Bronchial epithelial cell (primary cell): ENCODE measurements around the gene PROSER3. TPM values are rescaled to one million over a fixed set of nuclear protein-coding genes. Genes with fewer than 3 reads are reported as not detected.
"Not testable (repeated sequence)": the region's sequence is repeated elsewhere in the genome, so short reads cannot be mapped to it uniquely, and the experiment has no call there.

Experiments
- DNase-seq: peaks from one replicate; pipeline ENCODE4 v3.0.0-alpha.2; 2010; ENCODE audit warnings: low read depth
- FAIRE-seq: peaks from 2 replicates; lab custom pipeline; 2011; peaks lifted over from hg19 to GRCh38; lab: Jason Lieb, UNC
- H3K27me3 ChIP-seq: 2 replicates; pipeline ENCODE4 v1.5.1; 2011; ENCODE audit warnings: low read length; ENCODE audit not compliant: control insufficient read depth, insufficient read depth
- H3K36me3 ChIP-seq: 2 replicates; pipeline ENCODE4 v1.5.1; 2011; ENCODE audit warnings: low read length; ENCODE audit not compliant: control insufficient read depth, insufficient read depth
- H3K4me3 ChIP-seq: 2 replicates; pipeline ENCODE4 v1.5.1; 2011; ENCODE audit warnings: mild to moderate bottlenecking, low read depth, low read length, control low read depth
- CTCF ChIP-seq: IDR thresholded peaks from 2 replicates; pipeline ENCODE4 v1.5.1; 2011; ENCODE audit warnings: mild to moderate bottlenecking, moderate library complexity, low read length, control low read depth, inconsistent platforms; ENCODE audit not compliant: insufficient read depth, severe bottlenecking
- total RNA-seq: library from RNA; depleted of rRNA; stranded (reverse); fragments of >200 nt; gene quantifications from 2 replicates; pipeline ENCODE4 v1.2.1, GENCODE V29; 2014

The PROSER3 gene
- total RNA-seq, 1 donor from 2014 or later = 1.3 TPM

- no peak for TF ChIP-seq CTCF
- peaks cover 15% of the 10 kb centered on the region for H3K36me3 ChIP-seq
- no peak overlapping the region for H3K4me3 ChIP-seq
- no peak for FAIRE-seq
- no peak for DNase-seq
- H3K27me3 ChIP-seq = no peaks in the 10 kb centered on the region
Observed at GRCh38 chr19:35768082-35768421, 10.1 kb downstream of the PROSER3 start.

GRCh38 chr19:35772362-35772761 lies 14.4 kb downstream of the PROSER3 start:
- H3K4me3 ChIP-seq, FAIRE-seq, H3K27me3 ChIP-seq, H3K36me3 ChIP-seq, DNase-seq: not testable (repeated sequence)

GRCh38 chr19:35773020-35773806 lies 15.2 kb downstream of the PROSER3 start:
- peaks cover 4% of the 10 kb centered on the region for H3K36me3 ChIP-seq
- H3K27me3 ChIP-seq = no peaks in the 10 kb centered on the region
- no peak overlapping the region for H3K4me3 ChIP-seq
- FAIRE-seq (no peak), DNase-seq (peak; percentile 72)
- no peak for TF ChIP-seq CTCF

- DNase-seq (no peak), FAIRE-seq (no peak)
- Histone ChIP-seq H3K36me3 (no peaks in the 10 kb centered on the region), H3K27me3 (no peaks in the 10 kb centered on the region), H3K4me3 (peak overlapping the region; percentile 58)
- no peak for TF ChIP-seq CTCF
Observed at GRCh38 chr19:35774274-35775045, 16.5 kb downstream of the PROSER3 start.

GRCh38 chr19:35775046-35775297 lies 17.0 kb downstream of the PROSER3 start:
- no peak for FAIRE-seq
- Histone ChIP-seq H3K4me3 (peak overlapping the region; percentile 58), H3K36me3 (no peaks in the 10 kb centered on the region), H3K27me3 (no peaks in the 10 kb centered on the region)
- DNase-seq = no peak
- no peak for TF ChIP-seq CTCF

GRCh38 chr19:35775298-35776101 lies 17.5 kb downstream of the PROSER3 start, which contains the start of gene ARHGAP33:
TSS of gene ARHGAP33 (plus strand) at chr19:35775564. CDS start at chr19:35775659, 95 bp downstream.
- FAIRE-seq (no peak), DNase-seq (peak; percentile 90)
- Histone ChIP-seq H3K27me3 (no peaks in the 10 kb centered on the region), H3K36me3 (no peaks in the 10 kb centered on the region), H3K4me3 (peak within 1 kb of the TSS; percentile 58)
- no peak for TF ChIP-seq CTCF
